PC-3 (cell line): ENCODE data around the gene STXBP4. TPM values are rescaled to one million over a fixed set of nuclear protein-coding genes. Genes with fewer than 3 reads are reported as not detected.

ENCODE experiments used
- ATAC-seq: fragments of 200-7000 bp; cut with Tn5 transposase; 2 replicates; pipeline ENCODE4 v1.9.1; 2020; ENCODE audit warnings: mild to moderate bottlenecking, moderate library complexity
- BruUV-seq: library from RNA; stranded (reverse); fragments of 400-500 nt; replicated peaks from 2 replicates; lab custom pipeline; 2021; lab: Mats Ljungman, UMichigan
- CTCF ChIA-PET: fragments of 300-600 bp; sonication (Branson Sonifier 250); formaldehyde crosslinking; loops from one replicate; lab custom pipeline; 2022; ENCODE audit warnings: antibody characterized with exemption; lab: Charles Lee
- POLR2A ChIA-PET: fragments of 300-600 bp; sonication (Branson Sonifier 250); formaldehyde crosslinking; loops from one replicate; lab custom pipeline; 2022; ENCODE audit warnings: antibody characterized with exemption; ENCODE audit not compliant: unreplicated experiment; lab: Charles Lee
- DNase-seq: peaks from one replicate; pipeline ENCODE4 v3.0.0-alpha.2; 2015
- H2AFZ ChIP-seq: fragments of 300-600 bp; sonication (generic); 2 replicates; pipeline ENCODE4 v1.6.0; 2016; ENCODE audit warnings: antibody characterized with exemption, low read length
- H3F3A ChIP-seq: fragments of 300-600 bp; sonication (generic); one replicate; pipeline ENCODE4 v1.6.0; 2017; ENCODE audit warnings: antibody characterized with exemption, low read length, control low read depth, mild to moderate bottlenecking; ENCODE audit not compliant: unreplicated experiment
- H3K27ac ChIP-seq: fragments of 300-600 bp; sonication (generic); 2 replicates; pipeline ENCODE4 v1.5.1; 2016; ENCODE audit warnings: mild to moderate bottlenecking, low read length
- H3K27me3 ChIP-seq: fragments of 300-600 bp; sonication (generic); 2 replicates; pipeline ENCODE4 v1.6.1; 2016; ENCODE audit warnings: low read length, mixed read lengths
- H3K36me3 ChIP-seq: fragments of 300-600 bp; sonication (generic); 2 replicates; pipeline ENCODE4 v1.6.1; 2016; ENCODE audit warnings: low read depth, mixed run types, low read length, mixed read lengths
- H3K4me1 ChIP-seq: fragments of 300-600 bp; sonication (generic); 2 replicates; pipeline ENCODE4 v1.5.1; 2016; ENCODE audit warnings: low read length; ENCODE audit not compliant: insufficient read depth
- H3K4me2 ChIP-seq: fragments of 300-600 bp; sonication (generic); 2 replicates; pipeline ENCODE4 v1.6.0; 2016; ENCODE audit warnings: low read length
- H3K4me3 ChIP-seq: fragments of 300-600 bp; sonication (generic); 2 replicates; pipeline ENCODE4 v1.5.1; 2016; ENCODE audit warnings: mild to moderate bottlenecking, low read length, mixed read lengths
- H3K79me2 ChIP-seq: fragments of 300-600 bp; sonication (generic); 2 replicates; pipeline ENCODE4 v1.6.1; 2017; ENCODE audit warnings: low read length, mixed read lengths
- H3K9ac ChIP-seq: fragments of 300-600 bp; sonication (generic); 2 replicates; pipeline ENCODE4 v1.6.0; 2016; ENCODE audit warnings: mild to moderate bottlenecking, low read length
- H3K9me2 ChIP-seq: fragments of 300-600 bp; sonication (generic); replicated peaks from 2 replicates; pipeline ENCODE4 v1.6.1; 2016; ENCODE audit warnings: mixed run types, low read length, mixed read lengths
- H3K9me3 ChIP-seq: fragments of 300-600 bp; sonication (generic); 2 replicates; pipeline ENCODE4 v1.6.1; 2016; ENCODE audit warnings: low read length, mixed read lengths
- H4K20me1 ChIP-seq: fragments of 300-600 bp; sonication (generic); 2 replicates; pipeline ENCODE4 v1.6.1; 2016; ENCODE audit warnings: low read length, mixed read lengths
- EZH2 ChIP-seq: fragments of 300-600 bp; sonication (generic); IDR thresholded peaks from one replicate; pipeline ENCODE4 v1.6.1; 2017; ENCODE audit warnings: antibody characterized with exemption, mild to moderate bottlenecking, low read length; ENCODE audit not compliant: unreplicated experiment
- EZH2phosphoT487 ChIP-seq: fragments of 300-600 bp; sonication (generic); IDR thresholded peaks from 2 replicates; pipeline ENCODE4 v1.6.1; 2018; ENCODE audit warnings: mild to moderate bottlenecking, antibody characterized with exemption, low read length, borderline replicate concordance
- intact Hi-C: fragments of 100-400 bp; cut with micrococcal nuclease; formaldehyde crosslinking; loops from 2 replicates; pipeline ENCODE4 v1.9.0; 2023
- total RNA-seq: library from RNA; depleted of rRNA; stranded (reverse); fragments of >200 nt; gene quantifications from 2 replicates; pipeline ENCODE4 v1.2.3, GENCODE V29; 2014
- TF ChIP-seq, protein P1 (sequence below): fragments of 300-600 bp; sonication (generic); conservative IDR thresholded peaks from 2 replicates; pipeline ENCODE4 v1.5.1; 2017; ENCODE audit warnings: antibody characterized with exemption, low read depth, mild to moderate bottlenecking, low read length

Gene STXBP4
- total RNA-seq, 1 experiment from 2014 or later, result 6.2 TPM

- Histone ChIP-seq H3K9ac (no peak overlapping the region), H3K27me3 (no peaks in the 10 kb centered on the region), H3K27ac (no peak overlapping the region), H4K20me1 (no peaks in the 10 kb centered on the region), H3F3A (no peaks in the 10 kb centered on the region), H2AFZ (no peak overlapping the region), H3K4me1 (no peaks in the 10 kb centered on the region), H3K9me2 (no peaks in the 10 kb centered on the region), H3K4me3 (no peak overlapping the region), H3K4me2 (no peak overlapping the region), H3K79me2 (no peaks in the 10 kb centered on the region), H3K9me3 (no peaks in the 10 kb centered on the region), H3K36me3 (no peaks in the 10 kb centered on the region)
- intact Hi-C loops, result no loop called here
- no peak for TF ChIP-seq EZH2phosphoT487
- TF ChIP-seq, protein P1, sequence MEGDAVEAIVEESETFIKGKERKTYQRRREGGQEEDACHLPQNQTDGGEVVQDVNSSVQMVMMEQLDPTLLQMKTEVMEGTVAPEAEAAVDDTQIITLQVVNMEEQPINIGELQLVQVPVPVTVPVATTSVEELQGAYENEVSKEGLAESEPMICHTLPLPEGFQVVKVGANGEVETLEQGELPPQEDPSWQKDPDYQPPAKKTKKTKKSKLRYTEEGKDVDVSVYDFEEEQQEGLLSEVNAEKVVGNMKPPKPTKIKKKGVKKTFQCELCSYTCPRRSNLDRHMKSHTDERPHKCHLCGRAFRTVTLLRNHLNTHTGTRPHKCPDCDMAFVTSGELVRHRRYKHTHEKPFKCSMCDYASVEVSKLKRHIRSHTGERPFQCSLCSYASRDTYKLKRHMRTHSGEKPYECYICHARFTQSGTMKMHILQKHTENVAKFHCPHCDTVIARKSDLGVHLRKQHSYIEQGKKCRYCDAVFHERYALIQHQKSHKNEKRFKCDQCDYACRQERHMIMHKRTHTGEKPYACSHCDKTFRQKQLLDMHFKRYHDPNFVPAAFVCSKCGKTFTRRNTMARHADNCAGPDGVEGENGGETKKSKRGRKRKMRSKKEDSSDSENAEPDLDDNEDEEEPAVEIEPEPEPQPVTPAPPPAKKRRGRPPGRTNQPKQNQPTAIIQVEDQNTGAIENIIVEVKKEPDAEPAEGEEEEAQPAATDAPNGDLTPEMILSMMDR, result no peak
- no peak for TF ChIP-seq EZH2
- ATAC-seq (no peak), DNase-seq (no peak)
- CTCF ChIA-PET, result no interaction called here
- POLR2A ChIA-PET, result no interaction called here
- BruUV-seq, result no TSS peak
Observed at GRCh38 chr17:55140809-55141208, 172.2 kb downstream of the STXBP4 start.

GRCh38 chr17:55144518-55144917, 176.0 kb downstream of the STXBP4 start:
- Histone ChIP-seq H3K4me2 (no peak overlapping the region), H3F3A (no peaks in the 10 kb centered on the region), H3K27ac (no peak overlapping the region), H3K4me3 (no peak overlapping the region), H3K9ac (no peak overlapping the region), H3K9me2 (no peaks in the 10 kb centered on the region), H4K20me1 (no peaks in the 10 kb centered on the region), H2AFZ (no peak overlapping the region), H3K27me3 (no peaks in the 10 kb centered on the region), H3K9me3 (no peaks in the 10 kb centered on the region), H3K79me2 (no peaks in the 10 kb centered on the region), H3K36me3 (no peaks in the 10 kb centered on the region), H3K4me1 (no peaks in the 10 kb centered on the region)
- CTCF ChIA-PET, result interaction anchor here (0.6 kb wide), 1 partner anchor 79 kb away, joined by 4 read pairs; no protein-coding TSS in a partner anchor
- intact Hi-C loops, result no loop called here
- no TSS peak for BruUV-seq
- TF ChIP-seq, protein P1, result no peak
- TF ChIP-seq EZH2, result no peak
- no peak for TF ChIP-seq EZH2phosphoT487
- POLR2A ChIA-PET, result no interaction called here
- DNase-seq (no peak), ATAC-seq (no peak)

DNA sequence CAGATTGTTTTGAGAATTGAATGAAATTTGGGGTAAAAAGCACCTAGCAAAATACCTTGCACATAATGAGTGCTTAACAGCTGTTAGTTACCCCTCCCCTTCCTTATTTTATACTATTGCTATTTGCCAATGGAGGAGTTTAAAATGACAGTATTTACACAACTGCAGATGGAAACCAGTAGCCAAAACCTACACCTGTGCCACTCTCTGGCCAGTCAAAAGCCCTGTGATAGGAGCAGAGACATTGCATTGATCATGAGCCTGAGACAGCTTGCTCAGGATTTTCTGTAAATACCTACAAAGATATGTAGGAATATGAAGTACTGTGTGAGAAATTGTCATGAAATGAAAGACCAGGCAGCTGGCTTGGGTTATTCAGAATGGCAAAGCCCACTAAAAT, 180.9 kb downstream of the STXBP4 start:
- H3K9me2 ChIP-seq, result no peaks in the 10 kb centered on the region
- no TSS peak for BruUV-seq
- H3K79me2 ChIP-seq, result no peaks in the 10 kb centered on the region
- DNase-seq, result no peak
- H4K20me1 ChIP-seq, result no peaks in the 10 kb centered on the region
- no peak overlapping the region for H3K9ac ChIP-seq
- no peaks in the 10 kb centered on the region for H3K36me3 ChIP-seq
- H2AFZ ChIP-seq, result no peak overlapping the region
- no peaks in the 10 kb centered on the region for H3F3A ChIP-seq
- intact Hi-C loops, result no loop called here
- no peak overlapping the region for H3K27ac ChIP-seq
- ATAC-seq, result no peak
- no peak overlapping the region for H3K4me3 ChIP-seq
- ChIA-PET POLR2A (no interaction called here), CTCF (no interaction called here)
- no peaks in the 10 kb centered on the region for H3K27me3 ChIP-seq
- no peaks in the 10 kb centered on the region for H3K4me1 ChIP-seq
- no peak overlapping the region for H3K4me2 ChIP-seq
- no peak for TF ChIP-seq EZH2
- TF ChIP-seq EZH2phosphoT487, result no peak
- TF ChIP-seq, protein P1, result no peak
- H3K9me3 ChIP-seq, result no peaks in the 10 kb centered on the region
